NCI-H2171 treated with DMSO at 0.1 percent for 48 hours (cell line): ENCODE measurements around the gene FUOM.
"Not testable (repeated sequence)": the region's sequence is repeated elsewhere in the genome, so short reads cannot be mapped to it uniquely, and the experiment has no call there.

ENCODE experiments used
- DNase-seq: peaks from one replicate; lab custom pipeline; 2025; lab: John Stamatoyannopoulos, UW

Gene FUOM

GRCh38 chr10:133332936-133333699 lies 24.7 kb downstream of the FUOM start:
- no peak for DNase-seq

- DNase-seq, result peak; percentile 70
Measured at GRCh38 chr10:133329491-133330202, 28.2 kb downstream of the FUOM start.

- DNase-seq, result no peak
Measured at GRCh38 chr10:133328358-133329343, 29.2 kb downstream of the FUOM start.

GRCh38 chr10:133327651-133328357 lies 30.0 kb downstream of the FUOM start:
- no peak for DNase-seq

- DNase-seq, result no peak
Measured at GRCh38 chr10:133326745-133327650, 30.8 kb downstream of the FUOM start.

- DNase-seq, result no peak
Measured at GRCh38 chr10:133326223-133326551, 31.6 kb downstream of the FUOM start.

GRCh38 chr10:133325440-133326222 lies 32.2 kb downstream of the FUOM start:
- DNase-seq, result no peak

GRCh38 chr10:133324857-133325260 lies 33.0 kb downstream of the FUOM start:
- no peak for DNase-seq

GRCh38 chr10:133324198-133324792 lies 33.5 kb downstream of the FUOM start:
- DNase-seq, result peak; percentile 61

GRCh38 chr10:133322064-133322709 lies 35.6 kb downstream of the FUOM start:
- not testable (repeated sequence) for DNase-seq

GRCh38 chr10:133320852-133321422 lies 36.9 kb downstream of the FUOM start:
- DNase-seq, result not testable (repeated sequence)

- peak; percentile 24 for DNase-seq
Measured at GRCh38 chr10:133318494-133319127, 39.2 kb downstream of the FUOM start.

GRCh38 chr10:133316732-133317131 lies 41.1 kb downstream of the FUOM start:
- no peak for DNase-seq

- DNase-seq, result no peak
Measured at GRCh38 chr10:133316266-133316665, 41.6 kb downstream of the FUOM start.

GRCh38 chr10:133315847-133316246 lies 42.0 kb downstream of the FUOM start:
- no peak for DNase-seq

GRCh38 chr10:133314911-133315310 lies 42.9 kb downstream of the FUOM start:
- no peak for DNase-seq

GRCh38 chr10:133313192-133313591 lies 44.6 kb downstream of the FUOM start:
- no peak for DNase-seq

- no peak for DNase-seq
Measured at GRCh38 chr10:133312769-133313145, 45.1 kb downstream of the FUOM start.
